Activated T-helper 1 cell treated with anti-CD3 and anti-CD28 coated beads, Interleukin-12 subunit alpha, Interleukin-12 subunit beta, Interleukin-2, Interleukin-4 antibody, amounts not matched to agents 30 ng/mL and 10 ng/mL and 1 ng/mL, durations not matched to agents 14 hours and 24 hours and 36 hours (primary cell): Measurements from ENCODE around the gene PAQR4. TPM values are rescaled to one million over a fixed set of nuclear protein-coding genes. Genes with fewer than 3 reads are reported as not detected.

Experiments
- DNase-seq: peaks from one replicate; pipeline ENCODE4 v3.0.0; 2021; ENCODE audit warnings: low spot score
- H3K27ac Mint-ChIP-seq: one replicate; pipeline ENCODE4 v1.8.0; 2021; ENCODE audit warnings: mild to moderate bottlenecking, mixed read lengths
- H3K27me3 Mint-ChIP-seq: one replicate; pipeline ENCODE4 v1.8.0; 2022; ENCODE audit warnings: mild to moderate bottlenecking, moderate library complexity, mixed read lengths; ENCODE audit not compliant: insufficient read depth
- H3K36me3 Mint-ChIP-seq: one replicate; pipeline ENCODE4 v1.8.0; 2021; ENCODE audit warnings: low read depth, mixed read lengths
- H3K4me1 Mint-ChIP-seq: one replicate; pipeline ENCODE4 v1.8.0; 2021; ENCODE audit warnings: low read depth, mixed read lengths
- H3K4me3 Mint-ChIP-seq: one replicate; pipeline ENCODE4 v1.8.0; 2021; ENCODE audit warnings: mild to moderate bottlenecking, moderate library complexity, mixed read lengths
- H3K9me3 Mint-ChIP-seq: one replicate; pipeline ENCODE4 v1.8.0; 2021; ENCODE audit warnings: mixed read lengths
- intact Hi-C: fragments of 100-400 bp; cut with micrococcal nuclease; formaldehyde crosslinking; loops from one replicate; pipeline ENCODE4 v1.15.1; 2024
- total RNA-seq: library from RNA; stranded (reverse); gene quantifications from 2 replicates; pipeline ENCODE4 v1.2.3, GENCODE V29; 2022

The PAQR4 gene
- total RNA-seq, 1 donor from 2014 or later = 40.1 TPM

- Mint-ChIP-seq H3K27ac (no peak overlapping the region), H3K27me3 (peaks cover 5% of the 10 kb centered on the region), H3K9me3 (no peaks in the 10 kb centered on the region), H3K4me3 (no peak overlapping the region), H3K36me3 (no peaks in the 10 kb centered on the region), H3K4me1 (no peaks in the 10 kb centered on the region)
- intact Hi-C loops = no loop called here
- DNase-seq = no peak
These were observed 23.4 kb downstream of the PAQR4 start for GRCh38 chr16:2992383-2993081.

- DNase-seq = no peak
- no peaks in the 10 kb centered on the region for H3K4me1 Mint-ChIP-seq
- H3K27me3 Mint-ChIP-seq = peaks cover 6% of the 10 kb centered on the region
- H3K4me3 Mint-ChIP-seq = no peak overlapping the region
- H3K9me3 Mint-ChIP-seq = no peaks in the 10 kb centered on the region
- no peak overlapping the region for H3K27ac Mint-ChIP-seq
- H3K36me3 Mint-ChIP-seq = no peaks in the 10 kb centered on the region
- intact Hi-C loops = no loop called here
These were observed 27.1 kb downstream of the PAQR4 start for GRCh38 chr16:2996298-2996697.

GRCh38 chr16:2999929-3000328, 30.8 kb downstream of the PAQR4 start:
- H3K36me3 Mint-ChIP-seq = no peaks in the 10 kb centered on the region
- intact Hi-C loops = loop anchor here (5.0 kb wide), 1 partner anchor 33 kb away; the partner anchor contains the start of gene PAQR4
- DNase-seq = no peak
- H3K27me3 Mint-ChIP-seq = peaks cover 11% of the 10 kb centered on the region
- no peaks in the 10 kb centered on the region for H3K4me1 Mint-ChIP-seq
- H3K9me3 Mint-ChIP-seq = no peaks in the 10 kb centered on the region
- H3K4me3 Mint-ChIP-seq = no peak overlapping the region
- H3K27ac Mint-ChIP-seq = no peak overlapping the region

- no peak for DNase-seq
- Mint-ChIP-seq H3K9me3 (no peaks in the 10 kb centered on the region), H3K36me3 (no peaks in the 10 kb centered on the region), H3K4me3 (no peak overlapping the region), H3K4me1 (no peaks in the 10 kb centered on the region), H3K27me3 (peaks cover 13% of the 10 kb centered on the region), H3K27ac (no peak overlapping the region)
- intact Hi-C loops = loop anchor here (5.0 kb wide), 1 partner anchor 33 kb away; the partner anchor contains the start of gene PAQR4
These were observed 31.4 kb downstream of the PAQR4 start for GRCh38 chr16:3000540-3000939.

- no peak overlapping the region for H3K27ac Mint-ChIP-seq
- no peaks in the 10 kb centered on the region for H3K4me1 Mint-ChIP-seq
- peaks cover 16% of the 10 kb centered on the region for H3K27me3 Mint-ChIP-seq
- no peak overlapping the region for H3K4me3 Mint-ChIP-seq
- intact Hi-C loops = loop anchor here (5.0 kb wide), 1 partner anchor 34 kb away; the partner anchor contains the start of gene PAQR4
- no peak for DNase-seq
- no peaks in the 10 kb centered on the region for H3K9me3 Mint-ChIP-seq
- no peaks in the 10 kb centered on the region for H3K36me3 Mint-ChIP-seq
These were observed 32.2 kb downstream of the PAQR4 start for GRCh38 chr16:3001316-3001715.

- peak overlapping the region; percentile 74 for H3K4me3 Mint-ChIP-seq
- no peaks in the 10 kb centered on the region for H3K9me3 Mint-ChIP-seq
- H3K27ac Mint-ChIP-seq = peak overlapping the region; percentile 21
These were observed 34.6 kb downstream of the PAQR4 start for GRCh38 chr16:3003582-3004270.

GRCh38 chr16:3004319-3004718, 35.2 kb downstream of the PAQR4 start:
- H3K4me1 Mint-ChIP-seq = peaks cover 24% of the 10 kb centered on the region
- H3K4me3 Mint-ChIP-seq = no peak overlapping the region
- intact Hi-C loops = loop anchor here (1.0 to 5.0 kb wide), 2 partner anchors 24 to 37 kb away; partner anchors contain the start of genes PAQR4 and PKMYT1
- no peaks in the 10 kb centered on the region for H3K9me3 Mint-ChIP-seq
- H3K27me3 Mint-ChIP-seq = peaks cover 18% of the 10 kb centered on the region
- no peak for DNase-seq
- H3K36me3 Mint-ChIP-seq = no peaks in the 10 kb centered on the region
- no peak overlapping the region for H3K27ac Mint-ChIP-seq

More at GRCh38 chr16:3003582-3004270, 34.6 kb downstream of the PAQR4 start:
- H3K27me3 Mint-ChIP-seq = peaks cover 18% of the 10 kb centered on the region
- H3K4me1 Mint-ChIP-seq = peaks cover 22% of the 10 kb centered on the region
- H3K36me3 Mint-ChIP-seq = no peaks in the 10 kb centered on the region
- peak; percentile 98 for DNase-seq
- intact Hi-C loops = loop anchor here (1.0 to 5.0 kb wide), 6 partner anchors 17 to 97 kb away; partner anchors contain the start of genes PAQR4, PKMYT1, THOC6 and TNFRSF12A

GRCh38 chr16:3004781-3005284, 35.7 kb downstream of the PAQR4 start:
- no peaks in the 10 kb centered on the region for H3K36me3 Mint-ChIP-seq
- H3K9me3 Mint-ChIP-seq = no peaks in the 10 kb centered on the region
- peaks cover 24% of the 10 kb centered on the region for H3K4me1 Mint-ChIP-seq
- no peak overlapping the region for H3K27ac Mint-ChIP-seq
- peak overlapping the region; percentile 62 for H3K4me3 Mint-ChIP-seq
- DNase-seq = no peak
- H3K27me3 Mint-ChIP-seq = peaks cover 18% of the 10 kb centered on the region
- intact Hi-C loops = loop anchor here (1.0 to 5.0 kb wide), 2 partner anchors 25 to 38 kb away; partner anchors contain the start of genes PAQR4 and PKMYT1

- Mint-ChIP-seq H3K27me3 (peaks cover 12% of the 10 kb centered on the region), H3K4me1 (peaks cover 24% of the 10 kb centered on the region), H3K36me3 (no peaks in the 10 kb centered on the region), H3K27ac (peak overlapping the region; percentile 2), H3K9me3 (no peaks in the 10 kb centered on the region), H3K4me3 (no peak overlapping the region)
- no peak for DNase-seq
- intact Hi-C loops = no loop called here
These were observed 38.2 kb downstream of the PAQR4 start for GRCh38 chr16:3007059-3007956.

- DNase-seq = no peak
- Mint-ChIP-seq H3K4me3 (peak overlapping the region; percentile 41), H3K36me3 (no peaks in the 10 kb centered on the region), H3K27ac (no peak overlapping the region), H3K27me3 (peaks cover 10% of the 10 kb centered on the region), H3K4me1 (peaks cover 24% of the 10 kb centered on the region), H3K9me3 (no peaks in the 10 kb centered on the region)
- intact Hi-C loops = no loop called here
These were observed 39.0 kb downstream of the PAQR4 start for GRCh38 chr16:3007957-3008689.

- Mint-ChIP-seq H3K36me3 (no peaks in the 10 kb centered on the region), H3K4me1 (peaks cover 24% of the 10 kb centered on the region), H3K27ac (no peak overlapping the region), H3K27me3 (peaks cover 10% of the 10 kb centered on the region), H3K9me3 (no peaks in the 10 kb centered on the region), H3K4me3 (no peak overlapping the region)
- intact Hi-C loops = no loop called here
- DNase-seq = no peak
These were observed 39.5 kb downstream of the PAQR4 start for GRCh38 chr16:3008690-3009037.
